Activated naive CD4-positive, alpha-beta T cell treated with anti-CD3 and anti-CD28 coated beads, Interleukin-2, amount 50 U/mL, for 24 hours (primary cell): ENCODE data around the gene TBPL1.

Source experiments
- H3K27ac Mint-ChIP-seq: one replicate; pipeline ENCODE4 v1.8.0; 2021; ENCODE audit warnings: mild to moderate bottlenecking, mixed read lengths
- H3K27me3 Mint-ChIP-seq: one replicate; pipeline ENCODE4 v1.8.0; 2021; ENCODE audit warnings: mixed read lengths
- H3K36me3 Mint-ChIP-seq: one replicate; pipeline ENCODE4 v1.8.0; 2021; ENCODE audit warnings: mixed read lengths
- H3K4me1 Mint-ChIP-seq: one replicate; pipeline ENCODE4 v1.8.0; 2021; ENCODE audit warnings: mixed read lengths
- H3K4me3 Mint-ChIP-seq: one replicate; pipeline ENCODE4 v1.8.0; 2021; ENCODE audit warnings: mild to moderate bottlenecking, mixed read lengths
- H3K9me3 Mint-ChIP-seq: one replicate; pipeline ENCODE4 v1.8.0; 2021; ENCODE audit warnings: mixed read lengths

Gene TBPL1

DNA sequence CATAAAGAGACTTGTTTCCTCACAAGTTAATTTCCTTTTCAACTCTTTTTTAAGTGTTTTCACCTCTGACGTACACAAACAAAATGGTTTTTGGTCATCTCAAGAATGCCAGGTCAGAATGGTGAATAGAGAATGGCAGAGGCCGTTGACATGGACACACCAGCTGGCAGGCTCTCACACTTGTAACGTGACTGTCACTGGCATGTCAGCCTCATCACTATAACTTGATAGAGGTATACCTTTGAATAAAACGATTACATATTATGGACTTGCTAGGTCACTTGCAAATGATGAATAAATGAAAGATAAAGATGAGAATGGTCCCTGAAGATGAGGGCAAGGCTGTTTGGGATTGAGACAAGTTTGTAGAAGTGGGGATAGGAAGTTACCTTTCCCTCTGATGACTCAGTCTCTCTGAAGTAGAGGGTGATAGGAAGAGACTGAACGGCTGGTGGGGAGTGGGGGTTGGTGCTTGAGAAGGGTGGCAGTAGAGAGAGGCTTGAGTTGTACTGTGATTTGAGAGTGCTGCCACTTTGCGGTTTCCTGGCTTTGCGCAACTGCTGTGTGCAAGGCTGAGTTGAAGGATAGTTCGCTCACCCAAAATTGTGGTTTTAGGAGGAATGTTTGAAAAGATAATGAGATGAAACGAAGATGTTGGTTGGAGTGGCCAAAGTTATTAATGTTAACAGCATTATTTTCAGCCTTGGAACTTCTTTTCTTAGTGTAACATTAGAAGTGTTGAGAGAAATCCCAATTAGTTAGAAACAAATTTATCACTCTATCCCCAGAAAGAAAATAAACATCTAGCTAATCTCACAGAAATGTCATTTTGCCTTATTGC, 30.3 kb downstream of the TBPL1 start:
- peak overlapping the region; percentile 30 for H3K27ac Mint-ChIP-seq

DNA sequence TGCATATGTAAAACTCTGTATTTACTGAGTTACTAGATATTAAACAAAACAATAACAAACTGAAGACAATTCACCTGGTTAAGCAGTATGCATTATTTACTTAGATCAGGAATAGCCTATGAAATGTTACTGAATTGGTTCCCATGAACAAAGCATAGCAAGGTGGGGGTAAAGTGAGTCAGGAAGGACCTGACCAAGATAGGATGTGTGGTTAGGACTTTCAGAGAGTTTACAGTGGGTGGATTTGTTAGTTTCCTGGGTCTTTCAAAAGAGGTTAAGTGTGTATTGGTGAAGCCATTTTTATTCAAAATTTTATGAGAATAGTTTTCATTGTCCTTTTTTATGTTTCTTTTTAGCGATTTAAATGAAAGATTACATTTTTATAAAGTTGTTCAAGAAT, 32.9 kb downstream of the TBPL1 start:
- no peaks in the 10 kb centered on the region for H3K9me3 Mint-ChIP-seq
- peaks cover 36% of the 10 kb centered on the region for H3K4me1 Mint-ChIP-seq
- peaks cover 9% of the 10 kb centered on the region for H3K36me3 Mint-ChIP-seq
- no peak overlapping the region for H3K4me3 Mint-ChIP-seq
- H3K27ac Mint-ChIP-seq = peak overlapping the region; percentile 59
- H3K27me3 Mint-ChIP-seq = no peaks in the 10 kb centered on the region

More for the DNA sequence above, 30.3 kb downstream of the TBPL1 start:
- H3K9me3 Mint-ChIP-seq = no peaks in the 10 kb centered on the region
- H3K4me1 Mint-ChIP-seq = peaks cover 46% of the 10 kb centered on the region
- peaks cover 9% of the 10 kb centered on the region for H3K36me3 Mint-ChIP-seq
- no peaks in the 10 kb centered on the region for H3K27me3 Mint-ChIP-seq
- peak overlapping the region; percentile 2 for H3K4me3 Mint-ChIP-seq

DNA sequence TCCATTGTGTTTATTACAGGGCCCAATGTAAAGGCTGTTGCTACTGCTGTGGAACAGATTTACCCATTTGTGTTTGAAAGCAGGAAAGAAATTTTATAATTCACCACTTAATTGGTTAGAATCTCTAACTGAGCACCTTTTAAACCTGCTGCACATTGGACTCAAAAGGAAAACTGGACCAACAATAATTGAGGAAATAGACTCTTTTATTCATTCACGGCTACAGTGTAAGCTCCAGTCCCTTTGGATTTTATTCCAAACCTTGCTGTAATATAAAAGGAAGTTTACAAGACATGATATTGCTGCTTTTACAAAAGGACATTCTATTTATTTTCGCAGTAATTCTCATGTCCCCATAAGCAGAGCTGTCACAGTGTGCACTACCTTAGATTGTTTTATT, 33.9 kb downstream of the TBPL1 start:
- Mint-ChIP-seq H3K27me3 (no peaks in the 10 kb centered on the region), H3K36me3 (peaks cover 7% of the 10 kb centered on the region), H3K27ac (no peak overlapping the region), H3K9me3 (no peaks in the 10 kb centered on the region), H3K4me3 (no peak overlapping the region), H3K4me1 (peaks cover 31% of the 10 kb centered on the region)

DNA sequence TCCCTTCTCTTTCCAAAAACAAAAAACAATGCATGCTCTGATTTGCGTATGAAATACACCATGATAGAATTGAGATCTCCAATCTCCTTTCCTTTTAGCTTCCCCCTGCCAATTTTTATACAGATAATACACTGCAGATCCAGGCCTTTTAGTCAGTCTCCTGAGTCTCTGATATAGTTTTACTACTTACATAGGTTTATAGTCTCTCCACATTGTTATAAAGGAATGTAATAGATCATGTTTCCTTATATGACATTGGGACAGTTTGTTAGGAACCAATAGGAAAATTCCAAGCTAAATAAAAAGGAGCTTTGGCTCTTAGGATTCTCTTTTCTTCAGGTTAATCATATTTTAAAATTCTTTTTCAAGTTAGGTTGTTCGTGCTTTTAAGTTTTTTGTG, 36.5 kb downstream of the TBPL1 start:
- Mint-ChIP-seq H3K4me1 (peaks cover 13% of the 10 kb centered on the region), H3K9me3 (no peaks in the 10 kb centered on the region), H3K36me3 (peaks cover 4% of the 10 kb centered on the region), H3K27ac (no peak overlapping the region), H3K4me3 (no peak overlapping the region), H3K27me3 (no peaks in the 10 kb centered on the region)

DNA sequence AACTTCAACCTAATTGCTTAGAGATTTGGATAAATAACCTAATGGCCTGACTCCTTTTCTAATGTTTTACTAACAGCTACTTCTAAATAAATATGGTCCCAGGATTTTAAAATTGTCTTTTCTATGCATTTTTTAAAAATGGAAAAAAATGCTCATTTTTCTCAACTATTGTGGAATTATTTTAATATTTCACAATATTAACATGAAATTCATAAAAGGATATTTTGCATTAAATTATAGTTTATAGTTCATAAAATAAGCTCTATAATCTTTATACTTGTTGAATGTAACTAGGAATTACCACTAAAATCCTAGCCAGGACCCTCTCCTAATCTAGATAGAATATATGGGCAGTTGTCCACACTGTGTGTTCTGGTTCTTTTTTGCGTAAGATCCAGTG, 37.3 kb downstream of the TBPL1 start:
- Mint-ChIP-seq H3K4me3 (no peak overlapping the region), H3K9me3 (no peaks in the 10 kb centered on the region), H3K27ac (no peak overlapping the region), H3K27me3 (no peaks in the 10 kb centered on the region), H3K36me3 (peaks cover 4% of the 10 kb centered on the region), H3K4me1 (peaks cover 12% of the 10 kb centered on the region)

DNA sequence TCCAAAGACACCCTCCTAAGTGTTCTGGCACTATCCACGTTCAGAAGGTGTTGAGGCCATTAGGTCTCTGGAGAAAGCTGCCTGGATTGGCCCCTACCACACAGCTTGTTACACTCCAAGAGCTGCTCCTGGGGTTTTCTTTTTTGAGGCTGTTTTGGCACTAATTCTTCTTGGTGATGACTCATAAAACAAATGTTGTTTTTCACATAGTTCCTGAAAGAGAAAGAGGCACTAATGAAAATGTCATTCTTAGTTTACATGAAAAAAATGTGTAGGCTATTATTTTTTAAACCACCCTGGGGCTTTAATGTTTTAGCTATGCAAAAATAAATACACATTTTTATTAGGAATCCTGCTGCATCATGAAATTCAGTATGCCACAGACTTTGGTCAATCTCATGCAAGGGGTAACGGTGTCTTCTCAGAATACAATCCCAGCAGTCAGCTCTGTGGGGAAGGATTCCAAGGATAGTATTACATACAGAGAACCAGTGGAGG, 38.1 kb downstream of the TBPL1 start:
- no peak overlapping the region for H3K4me3 Mint-ChIP-seq
- H3K27me3 Mint-ChIP-seq = no peaks in the 10 kb centered on the region
- H3K27ac Mint-ChIP-seq = no peak overlapping the region
- H3K36me3 Mint-ChIP-seq = no peaks in the 10 kb centered on the region
- H3K4me1 Mint-ChIP-seq = peaks cover 4% of the 10 kb centered on the region
- no peaks in the 10 kb centered on the region for H3K9me3 Mint-ChIP-seq

DNA sequence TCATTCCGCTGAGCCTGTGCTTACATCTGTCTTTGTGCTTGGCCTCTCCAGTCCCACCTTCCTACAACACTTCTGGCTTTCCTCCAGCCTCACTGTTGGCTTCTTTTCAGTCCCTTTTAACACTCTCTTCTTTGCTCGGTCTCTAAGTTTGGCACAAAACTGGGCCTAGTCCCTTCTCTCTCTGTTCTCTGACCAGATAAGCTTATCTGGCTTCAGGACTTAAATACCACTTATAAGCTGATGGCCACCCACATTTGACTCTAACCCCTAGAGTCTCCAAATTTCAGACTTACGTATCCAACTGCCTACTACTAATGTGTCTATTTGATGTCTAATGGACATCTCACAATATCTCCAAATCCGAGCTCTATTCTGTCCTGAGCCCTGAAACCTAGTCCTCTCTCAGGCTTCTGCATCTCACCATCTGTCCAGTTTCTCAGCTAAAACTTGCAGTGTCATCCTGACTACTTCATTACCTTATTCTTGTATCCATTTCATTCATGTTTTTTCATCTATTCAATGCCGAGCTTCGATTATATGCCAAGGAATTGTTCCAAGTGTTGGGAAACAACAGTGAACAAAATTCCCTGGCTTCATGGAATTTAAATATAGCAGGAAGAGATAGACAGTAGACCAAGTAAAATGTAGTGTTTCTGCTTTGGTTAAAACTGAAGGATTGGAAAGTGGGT, 40.1 kb downstream of the TBPL1 start:
- no peaks in the 10 kb centered on the region for H3K4me1 Mint-ChIP-seq
- H3K36me3 Mint-ChIP-seq = no peaks in the 10 kb centered on the region
- H3K4me3 Mint-ChIP-seq = no peak overlapping the region

DNA sequence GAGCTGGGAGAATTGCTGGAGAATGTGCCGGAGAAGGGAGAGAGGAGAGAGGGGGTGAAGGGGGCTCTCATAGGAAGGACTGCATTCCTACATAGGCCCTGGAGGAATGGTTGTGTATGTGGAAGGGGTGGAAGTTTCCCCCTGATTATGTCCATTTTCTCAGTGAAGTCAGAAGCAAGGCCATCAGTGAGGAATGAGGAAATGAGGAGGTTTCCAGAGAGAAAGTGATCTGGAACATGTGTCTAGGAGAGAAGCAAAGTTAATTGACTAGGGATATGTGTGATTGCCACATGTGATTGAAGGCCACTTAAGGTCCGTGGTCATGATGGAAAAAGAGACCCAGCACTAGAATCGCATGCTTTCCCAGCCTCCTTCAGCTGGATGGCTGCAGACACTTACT, 42.3 kb downstream of the TBPL1 start:
- Mint-ChIP-seq H3K4me3 (no peak overlapping the region), H3K9me3 (no peaks in the 10 kb centered on the region), H3K27ac (no peak overlapping the region), H3K36me3 (no peaks in the 10 kb centered on the region), H3K27me3 (no peaks in the 10 kb centered on the region), H3K4me1 (no peaks in the 10 kb centered on the region)

More for the DNA sequence above, 40.1 kb downstream of the TBPL1 start:
- H3K27me3 Mint-ChIP-seq = no peaks in the 10 kb centered on the region
- H3K9me3 Mint-ChIP-seq = no peaks in the 10 kb centered on the region
- no peak overlapping the region for H3K27ac Mint-ChIP-seq

DNA sequence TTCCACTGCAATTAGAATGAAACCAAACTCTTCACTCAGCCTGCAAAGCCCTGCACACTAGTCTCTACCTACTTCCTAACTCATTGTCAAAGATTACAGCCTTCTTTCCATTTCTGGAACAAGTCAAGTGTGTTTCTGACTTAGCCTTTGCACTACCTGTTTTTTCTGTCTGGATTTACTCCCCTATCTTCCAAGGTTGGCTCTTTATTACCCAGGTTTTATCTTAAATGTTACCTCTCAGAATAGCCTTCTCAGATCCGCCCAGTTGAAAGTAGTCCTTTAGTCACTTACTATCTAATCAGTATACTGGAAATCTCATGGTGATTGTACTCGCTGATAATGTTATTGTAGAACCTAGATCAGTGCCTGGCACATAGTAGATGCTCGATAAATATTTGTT, 42.7 kb downstream of the TBPL1 start:
- Mint-ChIP-seq H3K4me1 (no peaks in the 10 kb centered on the region), H3K9me3 (no peaks in the 10 kb centered on the region), H3K4me3 (no peak overlapping the region), H3K36me3 (no peaks in the 10 kb centered on the region), H3K27me3 (no peaks in the 10 kb centered on the region), H3K27ac (no peak overlapping the region)

DNA sequence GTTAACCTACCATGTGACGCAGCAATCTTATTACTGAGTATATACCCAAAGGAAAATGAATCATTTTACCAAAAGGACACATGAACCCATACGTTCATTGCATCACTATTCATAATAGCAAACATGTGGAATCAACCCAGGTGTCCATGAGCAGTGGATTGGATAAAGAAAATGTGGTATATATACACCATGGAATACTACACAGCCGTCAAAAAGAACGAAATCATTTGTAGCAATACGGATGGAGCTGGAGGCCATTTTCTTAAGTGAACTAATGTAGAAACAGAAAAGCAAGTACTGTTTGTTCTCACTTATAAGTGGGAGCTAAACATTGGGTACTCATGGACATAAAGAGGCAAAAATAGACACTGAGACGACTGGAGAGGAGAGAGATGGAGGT, 44.2 kb downstream of the TBPL1 start:
- Mint-ChIP-seq H3K36me3 (no peaks in the 10 kb centered on the region), H3K4me3 (no peak overlapping the region), H3K4me1 (no peaks in the 10 kb centered on the region), H3K27ac (no peak overlapping the region), H3K27me3 (no peaks in the 10 kb centered on the region), H3K9me3 (no peaks in the 10 kb centered on the region)

DNA sequence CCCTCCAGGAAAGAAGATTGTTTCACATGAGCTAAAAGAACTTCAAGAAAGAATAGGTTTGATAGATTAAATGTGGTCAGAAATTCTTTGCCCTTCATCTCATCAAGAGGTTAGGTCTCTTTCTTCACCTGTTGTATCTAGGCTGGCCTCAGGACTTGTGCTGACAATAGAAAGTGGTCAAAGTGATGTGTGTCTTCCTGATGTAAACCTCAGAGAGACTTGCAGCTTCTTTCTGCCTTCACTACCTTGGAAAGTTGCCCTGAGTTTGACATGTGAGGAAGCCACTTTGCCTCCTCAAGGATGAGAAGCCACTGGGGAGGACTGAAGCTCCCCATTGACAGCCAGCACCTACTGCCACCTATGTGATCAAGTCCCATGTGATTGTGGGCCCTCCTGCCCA, 46.3 kb downstream of the TBPL1 start:
- Mint-ChIP-seq H3K9me3 (no peaks in the 10 kb centered on the region), H3K27me3 (peaks cover 5% of the 10 kb centered on the region), H3K36me3 (no peaks in the 10 kb centered on the region)

DNA sequence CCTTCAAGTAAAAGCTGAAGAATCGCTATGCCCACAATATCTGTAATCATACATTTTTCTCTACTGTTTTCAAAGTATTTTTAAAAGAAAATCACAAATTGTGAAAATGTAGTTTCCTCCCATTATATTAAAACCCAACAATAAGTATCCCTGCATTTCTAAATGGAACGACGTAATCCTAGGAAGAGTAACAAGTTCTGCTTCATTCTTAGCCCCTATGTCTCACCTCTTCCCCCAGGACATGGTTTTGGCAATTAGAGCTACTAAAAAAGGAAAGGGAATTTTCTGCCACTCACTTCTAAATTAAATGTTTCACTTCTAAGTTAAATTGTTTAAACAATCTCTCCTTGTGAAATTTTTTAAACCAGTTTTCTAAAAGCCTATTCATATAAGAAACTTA, 47.4 kb downstream of the TBPL1 start:
- no peaks in the 10 kb centered on the region for H3K9me3 Mint-ChIP-seq
- peaks cover 5% of the 10 kb centered on the region for H3K27me3 Mint-ChIP-seq
- no peak overlapping the region for H3K27ac Mint-ChIP-seq
- no peaks in the 10 kb centered on the region for H3K4me1 Mint-ChIP-seq
- H3K4me3 Mint-ChIP-seq = no peak overlapping the region
- H3K36me3 Mint-ChIP-seq = no peaks in the 10 kb centered on the region

More for the DNA sequence above, 46.3 kb downstream of the TBPL1 start:
- no peak overlapping the region for H3K27ac Mint-ChIP-seq
- no peak overlapping the region for H3K4me3 Mint-ChIP-seq
- no peaks in the 10 kb centered on the region for H3K4me1 Mint-ChIP-seq

DNA sequence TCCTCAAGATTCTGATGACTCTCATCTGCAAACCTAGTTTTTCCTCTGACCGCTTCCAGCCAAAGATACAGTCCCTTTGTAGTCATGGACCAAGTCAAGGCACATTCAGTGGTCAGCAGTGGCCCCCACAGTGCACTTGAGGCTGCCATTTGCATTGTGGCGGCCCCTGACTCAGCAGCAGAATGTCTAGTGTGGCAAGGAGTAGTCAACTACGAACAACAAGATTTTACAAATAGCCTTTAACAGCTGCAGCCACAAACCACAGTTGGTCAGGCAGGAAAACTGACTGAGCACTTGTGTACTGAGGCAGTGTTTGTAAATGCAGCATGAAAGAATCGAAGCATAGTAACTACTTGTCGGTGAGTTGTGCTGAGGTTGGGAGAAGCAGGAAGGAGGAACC, 49.8 kb downstream of the TBPL1 start:
- no peak overlapping the region for H3K27ac Mint-ChIP-seq

DNA sequence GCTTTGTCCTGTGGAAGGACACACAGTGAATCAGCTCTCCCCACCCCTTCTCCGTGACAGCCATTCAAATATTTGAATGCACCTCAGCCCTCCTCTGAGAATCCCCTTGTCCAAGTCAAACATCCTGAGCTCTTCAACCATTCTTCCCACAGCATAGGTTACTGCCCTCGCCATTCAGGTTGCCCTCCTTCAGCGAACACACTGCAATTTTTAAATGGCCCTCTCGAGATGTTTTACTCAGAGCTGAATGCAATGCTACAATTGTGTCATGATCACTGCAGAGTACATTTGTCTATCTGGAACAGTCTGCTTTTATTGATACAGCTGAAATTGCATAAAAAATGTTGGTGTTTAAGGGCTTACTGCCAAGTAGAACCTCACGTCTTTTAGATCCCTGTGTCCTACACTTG, 50.5 kb downstream of the TBPL1 start:
- no peak overlapping the region for H3K4me3 Mint-ChIP-seq
- H3K27me3 Mint-ChIP-seq = peaks cover 9% of the 10 kb centered on the region
- no peaks in the 10 kb centered on the region for H3K4me1 Mint-ChIP-seq
- H3K36me3 Mint-ChIP-seq = peaks cover 2% of the 10 kb centered on the region
- no peaks in the 10 kb centered on the region for H3K9me3 Mint-ChIP-seq
- no peak overlapping the region for H3K27ac Mint-ChIP-seq

More for the DNA sequence above, 49.8 kb downstream of the TBPL1 start:
- H3K4me1 Mint-ChIP-seq = no peaks in the 10 kb centered on the region
- no peak overlapping the region for H3K4me3 Mint-ChIP-seq
- no peaks in the 10 kb centered on the region for H3K9me3 Mint-ChIP-seq
- peaks cover 2% of the 10 kb centered on the region for H3K36me3 Mint-ChIP-seq
- peaks cover 9% of the 10 kb centered on the region for H3K27me3 Mint-ChIP-seq

DNA sequence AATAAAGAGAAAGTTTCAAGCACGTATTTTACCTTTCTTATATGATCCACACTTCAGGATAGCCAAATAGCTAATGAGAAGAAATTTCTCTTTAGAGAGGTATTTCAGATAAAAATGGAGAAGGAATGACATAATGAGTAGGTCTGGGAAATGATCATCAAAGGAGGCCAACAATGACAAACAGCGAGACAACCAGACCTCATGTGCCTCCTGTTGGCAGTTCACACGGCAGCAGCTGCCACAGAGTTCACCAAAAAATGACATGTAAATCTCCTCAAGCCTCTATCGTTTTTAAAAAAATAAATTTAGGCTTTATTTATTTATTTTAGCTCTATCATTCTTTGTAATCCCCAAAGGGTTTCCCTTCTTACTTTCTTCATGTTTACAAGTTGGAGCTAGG, 51.7 kb downstream of the TBPL1 start:
- no peak overlapping the region for H3K4me3 Mint-ChIP-seq
- no peaks in the 10 kb centered on the region for H3K4me1 Mint-ChIP-seq
- H3K27ac Mint-ChIP-seq = no peak overlapping the region
- peaks cover 9% of the 10 kb centered on the region for H3K27me3 Mint-ChIP-seq
- H3K36me3 Mint-ChIP-seq = peaks cover 2% of the 10 kb centered on the region
- no peaks in the 10 kb centered on the region for H3K9me3 Mint-ChIP-seq

DNA sequence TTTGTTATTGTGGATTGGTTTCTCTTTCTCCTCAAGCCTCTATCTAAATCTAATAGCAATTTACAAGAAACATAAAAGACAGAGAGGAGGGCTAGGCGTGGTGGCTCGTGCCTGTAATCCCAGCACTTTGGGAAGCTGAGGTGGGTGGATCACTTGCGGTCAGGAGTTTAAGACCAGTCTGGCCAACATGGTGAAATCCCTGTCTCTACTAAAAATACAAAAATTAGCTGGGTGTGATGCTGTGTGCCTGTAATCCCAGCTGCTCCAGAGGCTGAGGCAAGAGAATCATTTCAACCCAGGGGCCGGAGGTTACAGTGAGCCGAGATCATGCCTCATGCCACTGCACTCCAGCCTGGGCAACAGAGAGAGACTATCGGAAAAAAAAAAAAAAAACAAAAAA, 52.8 kb downstream of the TBPL1 start:
- H3K9me3 Mint-ChIP-seq = no peaks in the 10 kb centered on the region
- no peak overlapping the region for H3K27ac Mint-ChIP-seq

More for the DNA sequence above, 52.8 kb downstream of the TBPL1 start:
- no peak overlapping the region for H3K4me3 Mint-ChIP-seq
- peaks cover 2% of the 10 kb centered on the region for H3K36me3 Mint-ChIP-seq
- H3K27me3 Mint-ChIP-seq = peaks cover 9% of the 10 kb centered on the region
- H3K4me1 Mint-ChIP-seq = no peaks in the 10 kb centered on the region
